SW480 (cell line): Measurements from ENCODE around the gene TSC1.

Experiments
- DNase-seq: peaks from one replicate; pipeline ENCODE4 v3.0.0-alpha.2; 2016; ENCODE audit warnings: low spot score

The TSC1 gene

DNA sequence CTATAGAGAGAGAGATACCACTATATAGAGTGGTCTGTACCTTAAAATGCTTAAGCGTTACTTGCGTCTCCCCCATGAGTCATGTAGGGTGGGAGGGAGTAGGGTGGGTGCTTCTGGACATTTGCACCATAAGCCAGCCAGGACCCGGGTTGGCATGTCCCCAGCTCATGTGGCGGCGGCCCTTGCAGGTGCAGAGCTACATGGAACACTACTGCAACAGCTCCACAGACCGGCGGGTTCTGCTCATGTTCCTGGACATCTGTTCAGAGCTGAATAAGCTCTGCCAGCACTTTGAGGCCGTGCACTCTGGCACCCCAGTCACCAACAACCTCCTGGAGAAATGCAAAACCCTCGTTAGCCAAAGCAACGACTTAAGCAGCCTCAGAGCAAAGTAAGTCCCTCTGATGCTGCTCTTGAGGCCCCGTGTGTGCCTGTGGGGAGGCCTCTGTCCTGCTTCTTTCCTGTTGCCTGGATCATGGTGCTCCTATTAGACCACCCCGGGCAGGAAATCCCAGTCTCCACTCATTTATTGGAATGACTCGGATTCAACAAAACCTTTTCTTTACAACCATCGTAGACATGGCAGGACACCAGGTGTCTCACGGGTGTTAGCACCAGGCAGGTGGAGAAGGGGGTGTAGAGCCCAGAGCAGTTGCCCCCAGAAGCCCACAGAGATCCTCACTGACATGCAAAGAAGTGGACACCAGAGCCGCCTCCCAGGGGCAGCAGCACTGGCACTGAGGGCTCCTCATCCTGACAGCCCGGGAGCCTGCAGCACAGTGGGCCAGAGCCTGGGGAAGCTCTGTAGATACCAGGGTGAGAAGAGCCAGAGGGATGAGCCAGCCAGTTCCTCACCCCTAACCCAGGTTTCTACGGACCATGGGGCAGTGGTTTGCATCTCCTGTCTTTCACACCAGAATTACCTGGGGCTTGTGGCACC lies 57.0 kb downstream of the TSC1 start:
- no peak for DNase-seq

GRCh38 chr9:132886334-132886725 lies 58.1 kb downstream of the TSC1 start:
- DNase-seq: no peak

DNA sequence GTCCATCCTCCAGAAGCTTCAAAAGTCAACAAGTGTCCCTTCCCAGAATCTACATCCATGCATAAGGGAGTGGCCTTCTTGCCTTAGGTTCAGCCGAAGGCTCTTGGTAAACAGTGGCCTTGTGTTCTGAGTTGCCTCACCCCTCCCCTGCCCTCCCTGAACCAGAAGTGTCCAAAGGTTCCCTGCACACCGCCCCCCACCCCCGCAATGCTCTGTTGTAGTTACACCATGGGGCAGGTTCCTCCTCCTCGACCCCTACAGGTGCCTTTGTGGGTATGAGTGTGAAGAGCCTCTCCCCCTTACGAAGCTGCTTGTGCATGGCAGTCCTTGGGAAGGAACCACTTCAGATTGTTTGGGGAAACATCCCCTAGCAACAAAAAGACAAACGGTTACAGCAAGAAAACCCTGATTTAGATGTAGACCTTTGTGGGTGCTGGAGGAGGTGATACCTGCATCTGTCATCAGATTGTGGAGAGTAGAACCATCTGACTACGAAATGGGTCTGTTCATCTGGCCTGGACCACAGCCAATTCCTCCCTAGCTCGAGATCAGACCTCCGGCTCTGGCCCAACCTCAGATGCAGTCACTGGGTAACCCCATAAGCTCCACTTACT lies 58.6 kb downstream of the TSC1 start:
- no peak for DNase-seq

GRCh38 chr9:132883349-132884294 lies 60.8 kb downstream of the TSC1 start:
- DNase-seq: no peak

DNA sequence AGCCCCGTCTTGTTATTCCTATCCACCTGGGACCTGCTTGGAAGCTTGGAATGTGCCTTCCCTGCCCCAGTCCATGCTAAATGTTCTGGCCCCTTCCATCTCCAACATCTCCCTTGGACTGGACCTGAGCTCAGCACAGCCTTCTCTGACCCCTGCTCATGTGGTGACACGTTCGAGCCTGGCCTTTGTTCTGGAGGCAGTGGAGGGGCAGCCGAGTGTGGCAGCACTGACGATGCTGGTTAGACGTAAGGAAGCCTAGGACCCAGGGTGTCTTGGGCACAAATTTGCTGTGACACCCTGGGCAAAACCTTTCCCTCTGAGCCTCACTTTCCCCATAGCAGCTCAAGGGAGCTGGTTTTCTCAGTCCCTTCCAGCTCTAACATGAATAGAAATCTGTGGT lies 61.8 kb downstream of the TSC1 start:
- DNase-seq: no peak

DNA sequence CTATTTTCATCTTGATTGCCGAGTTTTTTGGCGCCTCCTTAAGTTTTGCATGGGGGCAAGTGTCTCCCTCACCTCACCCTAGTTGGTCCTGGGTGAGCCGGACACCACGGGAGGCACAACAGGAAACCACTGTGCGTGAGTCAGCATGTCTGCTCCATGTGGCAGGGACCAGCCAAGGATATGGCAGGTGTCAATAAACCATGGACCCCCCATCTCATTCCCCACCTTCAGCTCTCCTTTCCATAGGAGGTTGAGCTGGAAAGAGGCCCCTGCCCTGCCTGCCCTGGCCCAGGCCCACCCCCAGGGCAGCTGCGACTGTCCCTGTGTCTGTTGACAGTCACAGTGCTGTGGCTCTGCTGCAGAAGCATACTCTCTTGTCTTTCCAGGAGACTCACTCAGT lies 62.6 kb downstream of the TSC1 start:
- DNase-seq: no peak

DNA sequence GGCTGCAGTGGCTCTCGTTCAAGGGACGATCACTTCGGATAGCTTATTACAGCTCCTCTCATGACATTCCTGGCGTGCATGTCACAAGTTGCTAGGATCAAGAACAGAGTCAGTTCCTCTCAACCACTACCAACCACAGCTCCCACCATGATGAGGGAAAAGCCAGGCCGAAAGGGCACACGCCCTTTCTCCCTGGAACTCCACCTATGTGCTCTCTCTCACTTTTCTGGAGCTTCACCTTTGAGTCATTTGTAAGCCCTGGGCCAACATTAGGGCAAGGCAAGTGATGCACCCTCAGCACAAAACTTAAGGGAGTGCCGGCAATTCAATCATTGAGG lies 64.1 kb downstream of the TSC1 start:
- DNase-seq: peak; percentile 22

- no peak for DNase-seq
Measured at GRCh38 chr9:132879457-132880323, 64.7 kb downstream of the TSC1 start.

- DNase-seq: peak; percentile 29
Measured at GRCh38 chr9:132878695-132879456, 65.5 kb downstream of the TSC1 start, which contains the start of gene SPACA9. Gene SPACA9 (plus strand): TSS chr9:132878898. CDS start chr9:132883948, 5,050 bp downstream.

DNA sequence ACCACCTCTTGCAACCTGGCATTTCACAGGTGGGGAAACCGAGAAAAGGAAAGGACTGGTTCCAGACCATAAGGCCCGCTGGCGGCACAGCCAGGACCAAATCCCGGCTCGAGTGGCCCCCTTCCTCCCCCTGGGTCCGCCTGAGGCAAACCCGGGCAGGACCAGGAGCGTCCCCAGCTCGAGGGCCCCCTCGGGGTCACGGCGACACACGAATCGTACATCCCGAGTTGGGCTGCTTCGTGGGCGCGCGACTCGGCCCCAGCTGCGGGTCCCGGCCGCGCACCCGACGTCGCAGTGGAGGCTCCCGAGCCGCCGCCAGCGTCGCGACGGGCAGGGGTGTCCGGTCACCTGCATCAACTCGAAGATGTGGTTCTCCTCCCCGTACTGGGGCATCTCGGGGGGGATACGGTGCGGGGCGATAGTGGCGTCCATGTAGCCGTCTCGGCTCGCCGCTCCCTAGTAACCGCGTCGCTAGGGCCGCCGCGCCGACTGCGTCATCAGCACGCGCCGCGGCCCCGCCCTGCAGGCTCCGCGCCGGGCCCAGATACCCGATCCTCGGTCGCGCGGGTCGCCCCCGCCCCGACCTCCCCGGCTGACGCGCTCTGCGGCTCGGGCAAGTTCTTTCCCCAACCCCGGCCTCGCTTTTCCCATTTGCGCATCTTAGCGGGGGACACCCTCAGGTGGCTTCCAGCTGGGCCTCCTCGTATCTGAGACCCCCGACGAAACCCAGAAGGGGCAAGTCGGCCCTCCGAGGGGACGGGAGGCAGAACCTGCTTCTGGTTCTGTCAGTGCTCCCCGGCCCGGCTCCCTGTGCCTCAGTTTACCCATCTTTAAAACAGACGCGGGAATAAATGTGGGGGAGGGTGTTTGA lies 66.4 kb downstream of the TSC1 start, which contains the start of gene AK8:
Gene AK8 (minus strand): TSS at position 461 of the 871 bp plus-strand sequence. CDS start 29 bp downstream, at position 432.
- peak; percentile 47 for DNase-seq

DNA sequence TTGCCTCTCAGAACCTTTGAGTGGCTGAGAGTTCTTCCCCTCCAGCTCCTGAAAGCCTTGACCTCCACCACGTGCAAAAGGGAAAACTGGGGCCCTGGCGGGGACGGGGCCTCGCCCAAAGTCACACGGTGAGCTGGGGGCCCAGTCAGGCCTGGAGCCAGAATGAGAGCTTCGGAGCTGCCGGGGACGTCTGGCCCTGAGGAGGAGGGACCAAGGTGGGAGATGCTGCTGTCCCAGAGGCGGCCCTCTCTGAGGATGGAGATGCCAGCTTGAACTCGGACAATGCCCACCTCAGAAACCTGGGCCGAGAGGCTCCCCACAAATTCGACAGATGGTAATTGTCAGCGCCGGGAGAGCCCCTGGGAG lies 67.0 kb downstream of the TSC1 start:
- no peak for DNase-seq

GRCh38 chr9:132876849-132877248 lies 67.6 kb downstream of the TSC1 start:
- DNase-seq: no peak

DNA sequence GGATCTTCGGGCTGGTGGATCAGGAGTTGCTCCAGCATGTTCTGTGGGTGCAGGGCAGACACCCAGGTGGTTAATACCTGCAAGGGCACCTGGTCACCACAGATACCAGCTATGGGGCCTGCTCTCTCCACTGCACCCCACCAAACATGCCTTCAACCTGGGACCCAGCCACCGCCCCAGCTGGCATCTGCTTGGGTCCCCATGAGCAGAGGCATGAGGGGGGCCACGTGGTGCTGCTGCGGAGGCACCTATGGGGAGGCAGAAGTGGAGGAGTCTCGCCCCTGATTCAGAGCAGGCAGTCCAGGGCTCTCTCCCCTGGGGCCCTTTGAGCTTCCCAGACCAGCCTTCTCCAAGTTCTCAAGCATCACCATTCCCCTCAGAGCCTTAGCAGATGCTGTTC lies 69.3 kb downstream of the TSC1 start:
- DNase-seq: no peak

DNA sequence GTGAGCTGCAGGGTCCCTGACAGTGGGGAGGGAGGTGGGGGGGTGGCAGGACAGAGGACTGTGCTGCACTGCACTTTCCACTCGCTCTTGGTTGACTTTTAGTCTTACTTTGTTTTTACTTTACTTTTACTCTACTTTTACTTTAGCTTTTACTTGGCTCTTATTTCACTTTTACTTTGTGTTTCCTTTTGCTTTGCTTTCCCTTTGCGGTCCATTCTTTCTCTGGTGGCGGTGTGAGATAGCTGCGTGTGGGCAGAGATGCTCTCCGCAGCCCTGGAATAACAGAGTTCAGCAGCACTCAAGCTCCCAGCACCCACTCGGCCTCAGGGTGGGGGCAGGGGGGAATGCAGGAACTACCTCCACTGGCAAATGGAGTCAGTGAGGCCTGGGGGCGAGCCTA lies 71.0 kb downstream of the TSC1 start:
- DNase-seq: no peak

DNA sequence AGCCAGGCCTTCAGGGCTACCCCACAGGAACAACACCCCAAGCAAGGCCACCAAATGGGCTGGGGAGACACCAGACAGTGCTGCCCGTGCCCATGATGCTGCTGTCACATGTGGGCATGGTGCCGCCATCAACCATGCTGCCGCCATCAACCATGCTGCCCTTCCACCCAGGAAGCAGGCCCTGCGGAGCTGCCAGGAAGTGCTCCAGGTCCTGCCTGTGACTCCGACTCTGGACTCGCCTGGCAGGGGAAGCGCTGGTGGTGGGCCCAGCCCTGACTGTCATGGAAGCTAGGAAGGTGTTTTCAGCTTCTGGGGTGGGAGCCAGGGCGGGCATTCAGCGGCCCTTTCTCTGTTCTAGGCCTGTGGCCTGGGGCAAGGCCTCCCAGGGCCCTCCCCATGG lies 75.2 kb downstream of the TSC1 start:
- DNase-seq: no peak

DNA sequence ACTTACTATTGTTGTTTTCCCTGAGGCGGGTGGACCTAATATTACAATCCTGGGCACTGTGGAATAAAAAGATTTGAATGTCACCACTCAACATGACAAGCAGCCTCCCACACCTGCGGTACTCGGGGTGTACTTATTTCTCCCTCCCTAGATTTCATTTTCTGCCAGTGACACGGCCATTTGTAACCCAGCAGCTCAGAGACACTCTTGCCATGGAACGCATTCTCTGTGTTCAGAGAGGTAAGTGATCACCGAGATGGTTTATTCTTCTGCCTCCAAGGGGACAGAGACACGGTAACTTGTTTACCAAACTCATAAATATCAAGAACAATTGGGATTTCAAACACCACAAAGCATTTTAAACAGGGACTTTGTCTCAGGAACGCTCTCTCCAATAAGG lies 77.5 kb downstream of the TSC1 start:
- DNase-seq: no peak

- DNase-seq: no peak
Measured at GRCh38 chr9:132864691-132865090, 79.7 kb downstream of the TSC1 start.

DNA sequence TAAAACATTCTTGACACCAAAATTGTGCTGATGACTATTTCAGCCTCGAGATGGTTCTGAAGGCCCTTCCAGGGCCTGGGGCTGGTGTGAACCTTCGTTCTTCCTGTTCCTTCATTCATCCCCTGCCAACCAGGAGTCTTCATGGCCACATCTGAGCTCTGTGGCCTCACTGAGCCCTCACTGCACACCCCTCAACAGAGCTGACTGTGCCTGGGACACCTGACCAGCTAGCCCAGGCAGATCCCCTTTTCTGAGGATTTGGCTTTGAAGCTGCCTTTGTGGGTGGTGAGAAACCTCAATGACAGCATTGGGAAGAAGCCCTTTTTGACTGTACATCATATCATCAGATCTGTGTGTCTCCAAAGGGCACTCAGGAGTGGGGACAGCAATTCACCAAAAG lies 80.1 kb downstream of the TSC1 start:
- no peak for DNase-seq

- DNase-seq: no peak
Measured at GRCh38 chr9:132863096-132863495, 81.3 kb downstream of the TSC1 start.

GRCh38 chr9:132862533-132862932 lies 81.9 kb downstream of the TSC1 start:
- peak; percentile 18 for DNase-seq
